Peyer's patch (tissue), 4 donors: ENCODE measurements around the gene TRIM9. TPM values are rescaled to one million over a fixed set of nuclear protein-coding genes. Genes with fewer than 3 reads are reported as not detected.
"Not testable (repeated sequence)": the region's sequence is repeated elsewhere in the genome, so short reads cannot be mapped to it uniquely, and the experiment has no call there.

Source experiments
- DNase-seq, 3 donors: peaks; one replicate each; pipeline ENCODE4 v3.0.0-alpha.2; 2017 to 2019
- H3K27ac ChIP-seq, 4 donors: fragments of 200-600 bp; sonication (generic); one replicate each; pipeline ENCODE4 v1.5.1; 2016 to 2019
- H3K27me3 ChIP-seq, 2 donors: fragments of 200-600 bp; sonication (generic); one replicate each; pipeline ENCODE4 v1.5.1; 2019
- H3K36me3 ChIP-seq, 3 donors: fragments of 200-600 bp; sonication (generic); one replicate each; pipeline ENCODE4 v1.5.1; 2016 to 2019
- H3K4me1 ChIP-seq, 4 donors: fragments of 200-600 bp; sonication (generic); one replicate each; pipeline ENCODE4 v1.5.1; 2016 to 2019
- H3K4me3 ChIP-seq, 4 donors: fragments of 200-600 bp; sonication (generic); 1 replicate in 3 of 4; 2 replicates in 1 of 4; pipeline ENCODE4 v1.5.1; 2016 to 2019; ENCODE audit warnings: mild to moderate bottlenecking in 1 of 4
- H3K9me3 ChIP-seq, 4 donors: fragments of 200-600 bp; sonication (generic); one replicate each; pipeline ENCODE4 v1.5.1; 2016 to 2019; ENCODE audit warnings: mild to moderate bottlenecking in 1 of 4
- CTCF ChIP-seq, 6 experiments: fragments of 450-650 bp in 4 of 6; fragments of 200-600 bp in 2 of 6; sonication (generic) in 1 of 6; IDR thresholded peaks; one replicate each; pipeline ENCODE4 v1.5.1; 2017 to 2019; ENCODE audit warnings: antibody characterized with exemption in 6 of 6, mild to moderate bottlenecking in 3 of 6, moderate library complexity in 1 of 6
- POLR2A ChIP-seq, 2 donors: fragments of 450-650 bp; IDR thresholded peaks; one replicate each; pipeline ENCODE4 v1.5.1; 2017; ENCODE audit warnings: antibody characterized with exemption in 2 of 2, mild to moderate bottlenecking in 2 of 2, moderate library complexity in 2 of 2
- total RNA-seq, 4 donors: library from RNA; depleted of rRNA; stranded (reverse); fragments of >200 nt; gene quantifications; one replicate each; pipeline ENCODE4 v1.1.0, GENCODE V29; 2016

Gene TRIM9
- total RNA-seq, 4 donors from 2014 or later, result 0.35 to 5.0 (median 2.2) TPM

- Histone ChIP-seq H3K36me3 (no peaks in the 10 kb centered on the region), H3K27ac (no peak overlapping the region)
Observed at GRCh38 chr14:51002406-51002999, 92.4 kb downstream of the TRIM9 start.

GRCh38 chr14:51000566-51000965, 94.3 kb downstream of the TRIM9 start:
- H3K36me3 ChIP-seq, result no peaks in the 10 kb centered on the region
- H3K9me3 ChIP-seq, result no peaks in the 10 kb centered on the region
- no peaks in the 10 kb centered on the region for H3K4me1 ChIP-seq
- H3K4me3 ChIP-seq, result no peak overlapping the region
- no peaks in the 10 kb centered on the region for H3K27me3 ChIP-seq
- DNase-seq, result no peak
- TF ChIP-seq POLR2A (IDR thresholded peaks at IDR 0.05) (no peak), CTCF (IDR thresholded peaks at IDR 0.05) (no peak)
- H3K27ac ChIP-seq, result no peak overlapping the region

More at GRCh38 chr14:51002406-51002999, 92.4 kb downstream of the TRIM9 start:
- no peak for DNase-seq
- TF ChIP-seq POLR2A (IDR thresholded peaks at IDR 0.05), result no peak
- TF ChIP-seq CTCF (IDR thresholded peaks at IDR 0.05), result no peak
- H3K4me1 ChIP-seq, result no peaks in the 10 kb centered on the region
- H3K9me3 ChIP-seq, result no peaks in the 10 kb centered on the region
- no peaks in the 10 kb centered on the region for H3K27me3 ChIP-seq
- no peak overlapping the region for H3K4me3 ChIP-seq

- Histone ChIP-seq H3K9me3 (no peaks in the 10 kb centered on the region), H3K4me1 (no peaks in the 10 kb centered on the region), H3K27ac (no peak overlapping the region), H3K4me3 (no peak overlapping the region), H3K27me3 (no peaks in the 10 kb centered on the region), H3K36me3 (no peaks in the 10 kb centered on the region)
- DNase-seq, result no peak
- TF ChIP-seq POLR2A (IDR thresholded peaks at IDR 0.05), result no peak
- no peak for TF ChIP-seq CTCF (IDR thresholded peaks at IDR 0.05)
Observed at GRCh38 chr14:50999726-51000125, 95.2 kb downstream of the TRIM9 start.

- TF ChIP-seq CTCF (IDR thresholded peaks at IDR 0.05) (no peak), POLR2A (IDR thresholded peaks at IDR 0.05) (no peak)
- Histone ChIP-seq H3K36me3 (no peaks in the 10 kb centered on the region), H3K4me3 (no peak overlapping the region), H3K9me3 (no peaks in the 10 kb centered on the region), H3K27me3 (no peaks in the 10 kb centered on the region), H3K4me1 (no peaks in the 10 kb centered on the region), H3K27ac (no peak overlapping the region)
- no peak for DNase-seq
Observed at GRCh38 chr14:50998612-50999011, 96.3 kb downstream of the TRIM9 start.

GRCh38 chr14:50997712-50998111, 97.2 kb downstream of the TRIM9 start:
- DNase-seq, result no peak
- TF ChIP-seq POLR2A (IDR thresholded peaks at IDR 0.05), result no peak
- TF ChIP-seq CTCF (IDR thresholded peaks at IDR 0.05), result no peak

GRCh38 chr14:50994158-50994557, 100.7 kb downstream of the TRIM9 start:
- not testable (repeated sequence) for H3K36me3 ChIP-seq, H3K4me1 ChIP-seq, H3K4me3 ChIP-seq, H3K27ac ChIP-seq, DNase-seq, H3K27me3 ChIP-seq, H3K9me3 ChIP-seq

More at GRCh38 chr14:50997712-50998111, 97.2 kb downstream of the TRIM9 start:
- no peak overlapping the region for H3K27ac ChIP-seq
- no peak overlapping the region for H3K4me3 ChIP-seq
- H3K4me1 ChIP-seq, result no peaks in the 10 kb centered on the region
- H3K27me3 ChIP-seq, result no peaks in the 10 kb centered on the region
- H3K36me3 ChIP-seq, result no peaks in the 10 kb centered on the region
- no peaks in the 10 kb centered on the region for H3K9me3 ChIP-seq
